Activated naive CD8-positive, alpha-beta T cell (primary cell): ENCODE data around the gene PPARA.

ENCODE experiments used
- H3K27ac Mint-ChIP-seq: one replicate; pipeline ENCODE4 v1.8.0; 2021; ENCODE audit warnings: mixed read lengths
- H3K27me3 Mint-ChIP-seq: one replicate; pipeline ENCODE4 v1.8.0; 2021; ENCODE audit warnings: mixed read lengths
- H3K36me3 Mint-ChIP-seq: one replicate; pipeline ENCODE4 v1.8.0; 2021; ENCODE audit warnings: mixed read lengths
- H3K4me1 Mint-ChIP-seq: one replicate; pipeline ENCODE4 v1.8.0; 2021; ENCODE audit warnings: low read depth, mixed read lengths
- H3K4me3 Mint-ChIP-seq: one replicate; pipeline ENCODE4 v1.8.0; 2021; ENCODE audit warnings: mild to moderate bottlenecking, mixed read lengths
- H3K9me3 Mint-ChIP-seq: one replicate; pipeline ENCODE4 v1.8.0; 2021; ENCODE audit warnings: low read depth, mixed read lengths

PPARA gene

DNA sequence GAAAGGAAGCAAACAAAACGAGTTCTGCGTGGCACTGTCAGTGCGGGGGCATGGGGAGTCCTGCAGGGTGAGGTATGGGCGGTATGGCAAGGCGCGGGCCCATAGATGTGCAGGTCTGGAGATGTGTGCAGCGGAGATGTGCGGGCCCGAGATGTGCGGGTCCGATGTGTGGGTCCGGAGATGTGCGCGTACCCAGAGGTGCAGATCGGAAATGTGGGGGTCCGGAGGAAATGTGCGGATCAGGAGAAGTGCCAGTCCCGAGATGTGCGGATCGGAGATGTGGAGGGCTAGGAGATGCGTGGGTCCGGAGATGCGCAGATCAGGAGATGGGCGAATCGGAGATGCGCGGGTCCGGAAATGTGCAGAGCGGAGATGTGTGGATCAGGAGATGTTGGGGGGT, 63.8 kb downstream of the PPARA start:
- H3K9me3 Mint-ChIP-seq = peaks cover 2% of the 10 kb centered on the region
- no peak overlapping the region for H3K27ac Mint-ChIP-seq
- no peak overlapping the region for H3K4me3 Mint-ChIP-seq
- no peaks in the 10 kb centered on the region for H3K27me3 Mint-ChIP-seq
- no peaks in the 10 kb centered on the region for H3K4me1 Mint-ChIP-seq
- H3K36me3 Mint-ChIP-seq = peaks cover 31% of the 10 kb centered on the region

DNA sequence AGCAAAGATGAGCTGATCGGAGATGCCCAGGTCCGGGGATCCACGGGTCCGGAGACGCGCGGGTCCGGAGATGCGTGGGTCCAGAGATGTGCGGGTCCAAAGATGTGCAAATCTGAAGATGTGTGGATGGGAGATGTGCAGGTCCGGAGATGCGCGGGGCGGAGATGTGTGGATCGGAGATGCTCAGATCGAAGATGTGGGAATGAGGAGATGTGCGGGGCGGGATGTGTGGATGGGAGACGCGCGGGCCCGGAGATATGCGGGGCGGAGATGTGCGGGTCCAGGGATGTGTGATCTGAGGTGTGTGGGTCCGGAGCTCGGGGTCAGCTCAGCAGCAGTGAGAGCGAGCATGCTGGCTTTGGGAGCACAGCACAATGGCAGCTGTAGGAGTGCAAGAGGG, 64.3 kb downstream of the PPARA start:
- Mint-ChIP-seq H3K36me3 (peaks cover 32% of the 10 kb centered on the region), H3K27ac (no peak overlapping the region), H3K4me1 (peaks cover 1% of the 10 kb centered on the region), H3K27me3 (no peaks in the 10 kb centered on the region), H3K4me3 (no peak overlapping the region), H3K9me3 (no peaks in the 10 kb centered on the region)

DNA sequence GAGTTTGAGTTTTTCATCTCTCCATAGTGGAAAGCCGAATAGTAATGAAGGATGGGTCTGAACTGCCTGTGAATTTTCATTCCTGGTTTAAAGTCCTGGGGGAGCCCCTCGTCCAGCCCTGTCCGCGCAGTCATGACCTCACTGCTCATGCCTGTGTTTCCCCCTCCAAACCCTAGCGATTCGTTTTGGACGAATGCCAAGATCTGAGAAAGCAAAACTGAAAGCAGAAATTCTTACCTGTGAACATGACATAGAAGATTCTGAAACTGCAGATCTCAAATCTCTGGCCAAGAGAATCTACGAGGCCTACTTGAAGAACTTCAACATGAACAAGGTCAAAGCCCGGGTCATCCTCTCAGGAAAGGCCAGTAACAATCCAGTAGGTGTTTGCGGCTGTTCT, 69.3 kb downstream of the PPARA start:
- Mint-ChIP-seq H3K4me3 (no peak overlapping the region), H3K36me3 (peaks cover 19% of the 10 kb centered on the region), H3K27ac (no peak overlapping the region), H3K27me3 (no peaks in the 10 kb centered on the region), H3K9me3 (no peaks in the 10 kb centered on the region), H3K4me1 (peaks cover 3% of the 10 kb centered on the region)

DNA sequence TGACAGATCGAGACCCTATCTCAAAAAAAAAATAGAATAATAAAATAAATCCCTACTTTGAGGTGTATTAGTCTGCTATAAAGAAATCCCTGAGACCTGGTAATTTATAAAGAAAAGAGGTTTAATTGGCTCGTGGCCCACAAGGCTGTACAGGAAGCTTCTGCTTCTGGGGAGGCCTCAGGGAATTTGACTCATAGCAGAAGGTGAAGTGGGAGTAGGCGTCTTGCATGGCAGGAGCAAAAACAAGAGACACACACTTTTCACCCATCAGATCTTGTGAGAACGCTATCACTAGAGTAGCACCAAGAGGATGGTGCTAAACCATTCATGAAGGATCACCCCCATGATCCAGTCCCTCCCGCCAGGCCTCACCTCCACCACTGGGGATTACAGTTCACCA, 70.6 kb downstream of the PPARA start:
- Mint-ChIP-seq H3K4me3 (no peak overlapping the region), H3K27me3 (no peaks in the 10 kb centered on the region), H3K36me3 (peaks cover 17% of the 10 kb centered on the region), H3K4me1 (peaks cover 3% of the 10 kb centered on the region), H3K27ac (no peak overlapping the region), H3K9me3 (no peaks in the 10 kb centered on the region)

DNA sequence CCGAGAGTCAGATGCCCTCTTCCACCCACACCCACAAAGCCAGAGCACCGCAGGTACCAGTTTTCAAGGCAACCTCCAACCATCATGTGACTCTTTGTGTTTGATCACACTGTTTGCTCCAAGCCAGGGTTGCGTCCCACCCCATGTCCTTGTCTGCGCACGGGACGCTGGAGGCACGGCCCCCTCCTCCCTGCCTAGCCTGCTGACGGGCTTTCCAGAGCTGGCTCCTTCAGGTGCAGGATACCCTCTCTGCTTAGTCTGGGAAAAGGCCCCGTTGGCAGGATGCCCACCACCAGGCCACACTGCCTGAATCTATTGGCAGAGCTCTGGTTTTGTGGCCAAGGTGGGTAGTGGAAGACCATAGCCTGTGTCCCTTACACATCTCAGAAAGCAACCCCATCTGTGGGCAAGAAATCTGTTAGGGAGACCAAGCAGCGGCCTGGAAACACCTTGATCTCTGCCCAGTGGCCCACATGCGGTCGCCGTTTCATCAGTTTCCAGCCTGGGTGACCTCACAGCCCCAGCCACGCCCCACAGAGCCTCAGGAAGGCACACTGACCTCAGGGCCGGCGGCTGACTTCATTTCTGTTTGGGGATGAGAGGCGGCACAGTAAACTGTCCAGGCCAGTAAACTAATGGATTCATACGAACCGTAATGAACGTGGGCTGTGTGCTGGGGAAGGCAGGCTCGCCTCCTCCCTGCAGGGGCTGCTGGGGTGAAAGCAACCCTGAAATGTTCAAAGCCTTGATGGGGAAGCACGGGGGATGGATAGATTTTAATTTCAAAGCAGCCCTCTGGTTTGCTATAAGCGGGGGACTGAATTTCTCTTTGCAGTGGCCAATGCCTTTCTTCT, 73.9 kb downstream of the PPARA start:
- H3K36me3 Mint-ChIP-seq = peaks cover 8% of the 10 kb centered on the region
- H3K27ac Mint-ChIP-seq = no peak overlapping the region
- no peak overlapping the region for H3K4me3 Mint-ChIP-seq
- peaks cover 3% of the 10 kb centered on the region for H3K4me1 Mint-ChIP-seq
- no peaks in the 10 kb centered on the region for H3K9me3 Mint-ChIP-seq
- H3K27me3 Mint-ChIP-seq = no peaks in the 10 kb centered on the region

DNA sequence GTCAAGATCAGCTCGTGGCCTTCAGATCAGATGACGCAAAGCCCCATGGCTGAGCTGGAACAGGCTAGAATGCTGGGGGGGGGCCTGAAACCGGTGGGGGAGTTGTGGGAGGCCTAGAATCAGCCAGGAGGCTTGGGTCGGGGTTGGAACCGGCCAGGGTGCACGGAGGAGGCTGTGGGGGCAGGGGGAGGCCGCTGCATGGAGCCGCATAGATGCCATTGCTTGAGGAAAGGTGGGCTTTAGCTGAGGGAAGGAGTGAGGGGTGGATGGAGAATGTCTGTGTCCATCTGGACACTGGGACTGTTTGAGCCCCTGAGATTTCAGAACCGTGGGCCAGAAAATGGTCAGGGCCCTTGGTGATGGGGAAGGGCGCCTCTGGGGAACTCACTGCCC, 74.6 kb downstream of the PPARA start:
- Mint-ChIP-seq H3K27ac (no peak overlapping the region), H3K9me3 (no peaks in the 10 kb centered on the region), H3K27me3 (no peaks in the 10 kb centered on the region), H3K4me3 (no peak overlapping the region), H3K4me1 (no peaks in the 10 kb centered on the region), H3K36me3 (peaks cover 4% of the 10 kb centered on the region)

DNA sequence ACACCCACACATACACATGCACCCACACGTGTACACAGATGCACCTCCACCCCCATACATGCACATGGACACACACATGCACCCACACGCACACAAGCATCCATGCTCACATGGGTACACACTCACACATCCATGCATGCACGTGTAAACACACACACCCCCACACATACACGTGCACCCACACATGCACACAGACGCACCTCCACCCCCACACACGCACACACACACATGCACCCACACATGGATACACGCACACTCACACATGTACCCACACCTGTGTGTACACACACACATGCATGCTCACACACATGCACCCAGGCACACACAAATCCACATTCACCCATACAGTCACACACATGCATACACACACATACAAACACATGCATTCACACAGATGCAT, 75.3 kb downstream of the PPARA start:
- no peak overlapping the region for H3K27ac Mint-ChIP-seq

DNA sequence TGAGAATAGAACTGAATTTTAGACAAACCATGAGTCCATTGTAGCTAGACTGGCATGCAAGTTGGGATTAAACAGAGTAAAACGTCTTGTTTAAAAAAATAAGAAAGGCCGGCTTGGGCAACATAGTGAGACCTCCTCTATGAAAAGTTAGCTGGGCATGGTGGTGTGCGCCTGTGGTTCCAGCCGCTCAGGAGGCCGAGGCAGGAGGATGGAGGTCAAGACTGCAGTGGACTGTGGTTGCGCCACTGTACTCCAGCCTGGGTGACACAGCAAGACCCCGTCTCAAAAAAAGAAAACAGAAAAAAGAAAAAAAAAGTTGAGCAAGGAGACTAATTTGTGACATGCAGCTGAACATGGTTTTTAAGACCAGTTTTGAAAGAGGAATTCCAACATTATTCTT, 76.3 kb downstream of the PPARA start:
- no peaks in the 10 kb centered on the region for H3K9me3 Mint-ChIP-seq
- H3K4me3 Mint-ChIP-seq = no peak overlapping the region
- H3K27ac Mint-ChIP-seq = no peak overlapping the region
- no peaks in the 10 kb centered on the region for H3K4me1 Mint-ChIP-seq
- no peaks in the 10 kb centered on the region for H3K27me3 Mint-ChIP-seq
- no peaks in the 10 kb centered on the region for H3K36me3 Mint-ChIP-seq

More for the DNA sequence above, 75.3 kb downstream of the PPARA start:
- H3K27me3 Mint-ChIP-seq = no peaks in the 10 kb centered on the region
- no peaks in the 10 kb centered on the region for H3K9me3 Mint-ChIP-seq
- peaks cover 4% of the 10 kb centered on the region for H3K36me3 Mint-ChIP-seq
- H3K4me1 Mint-ChIP-seq = no peaks in the 10 kb centered on the region
- H3K4me3 Mint-ChIP-seq = no peak overlapping the region

DNA sequence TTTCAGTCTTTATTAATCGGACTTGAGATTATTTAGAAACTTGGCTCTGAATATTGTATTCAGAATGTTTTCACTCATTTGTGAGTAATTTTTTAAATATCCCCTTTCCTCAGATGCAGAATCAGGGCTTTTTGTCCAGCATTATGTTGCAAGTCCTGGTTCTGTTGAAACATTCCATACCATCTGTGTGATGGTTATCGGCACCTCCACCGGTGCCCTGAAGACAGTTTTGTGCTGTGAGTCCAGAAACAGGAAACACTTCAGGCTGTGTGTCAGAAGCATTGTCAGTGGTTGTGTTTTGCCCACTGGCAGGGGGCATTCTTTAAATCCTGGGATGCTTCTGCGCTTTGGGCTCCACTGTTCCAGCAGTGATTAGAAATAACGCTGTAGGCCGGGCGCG, 79.4 kb downstream of the PPARA start:
- H3K9me3 Mint-ChIP-seq = no peaks in the 10 kb centered on the region
- H3K27ac Mint-ChIP-seq = no peak overlapping the region
- no peaks in the 10 kb centered on the region for H3K4me1 Mint-ChIP-seq
- no peak overlapping the region for H3K4me3 Mint-ChIP-seq
- H3K27me3 Mint-ChIP-seq = no peaks in the 10 kb centered on the region
- H3K36me3 Mint-ChIP-seq = no peaks in the 10 kb centered on the region

DNA sequence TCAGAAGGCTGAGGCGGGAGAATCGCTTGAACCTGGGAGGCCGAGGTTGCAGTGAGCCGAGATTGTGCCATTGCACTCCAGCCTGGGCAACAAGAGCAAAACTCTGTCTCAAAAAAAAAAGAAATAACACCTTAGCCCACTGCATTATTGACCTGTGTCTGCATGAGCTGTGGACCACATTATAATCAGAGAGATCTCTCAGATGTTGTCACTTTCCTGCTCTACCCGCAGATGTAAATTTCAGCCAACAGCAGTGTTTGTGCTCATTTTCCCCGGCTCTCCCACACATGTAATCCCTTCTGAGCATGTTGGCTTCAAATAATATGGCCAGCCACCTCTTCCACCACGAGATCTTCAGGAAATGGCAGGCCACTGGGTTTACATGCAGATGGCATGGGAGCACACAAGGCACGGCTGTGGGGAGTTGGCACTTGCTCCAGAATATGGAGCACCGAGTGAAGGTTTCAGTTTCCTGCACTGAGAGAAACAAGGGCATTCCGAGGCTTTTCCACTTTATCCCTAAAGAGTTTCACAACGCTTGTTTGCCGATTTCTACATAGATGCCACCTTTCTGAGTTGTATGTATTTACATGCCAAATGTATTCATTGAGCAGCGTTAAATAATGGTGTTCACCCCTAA, 80.1 kb downstream of the PPARA start:
- Mint-ChIP-seq H3K9me3 (no peaks in the 10 kb centered on the region), H3K27me3 (no peaks in the 10 kb centered on the region), H3K27ac (no peak overlapping the region), H3K4me3 (no peak overlapping the region), H3K36me3 (peaks cover 3% of the 10 kb centered on the region), H3K4me1 (no peaks in the 10 kb centered on the region)

DNA sequence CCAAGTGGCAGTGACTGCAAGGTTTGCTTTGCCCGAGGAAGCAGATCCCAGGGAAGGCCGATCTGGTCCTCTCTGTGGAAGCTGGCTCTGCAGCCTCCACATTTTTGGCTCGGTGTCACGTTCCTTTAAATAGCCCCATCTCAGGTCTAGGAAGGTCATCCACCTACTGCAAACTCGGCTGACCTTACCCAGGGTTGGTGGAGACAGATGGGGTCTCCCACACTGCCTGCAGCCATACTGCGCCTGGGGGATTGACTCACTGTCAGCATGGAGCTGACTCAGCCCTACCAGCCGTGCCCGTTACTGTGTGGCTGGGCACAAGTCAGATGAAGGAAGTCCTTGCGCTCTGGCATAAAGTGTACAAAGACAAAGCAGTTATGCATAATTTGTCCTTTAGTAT, 82.9 kb downstream of the PPARA start:
- Mint-ChIP-seq H3K27ac (no peak overlapping the region), H3K27me3 (no peaks in the 10 kb centered on the region), H3K9me3 (no peaks in the 10 kb centered on the region), H3K4me1 (no peaks in the 10 kb centered on the region), H3K36me3 (peaks cover 5% of the 10 kb centered on the region), H3K4me3 (no peak overlapping the region)

DNA sequence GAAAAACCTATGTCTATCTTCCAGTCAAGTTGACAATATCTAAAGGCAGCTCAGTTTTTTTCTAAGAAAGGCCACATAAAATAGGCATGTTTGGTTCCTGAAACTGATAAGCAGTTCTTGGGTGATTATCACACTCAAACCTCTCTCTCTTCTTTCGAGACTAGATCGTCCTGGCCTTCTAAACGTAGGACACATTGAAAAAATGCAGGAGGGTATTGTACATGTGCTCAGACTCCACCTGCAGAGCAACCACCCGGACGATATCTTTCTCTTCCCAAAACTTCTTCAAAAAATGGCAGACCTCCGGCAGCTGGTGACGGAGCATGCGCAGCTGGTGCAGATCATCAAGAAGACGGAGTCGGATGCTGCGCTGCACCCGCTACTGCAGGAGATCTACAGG, 84.6 kb downstream of the PPARA start:
- H3K4me3 Mint-ChIP-seq = no peak overlapping the region
- no peak overlapping the region for H3K27ac Mint-ChIP-seq
- H3K27me3 Mint-ChIP-seq = no peaks in the 10 kb centered on the region
- peaks cover 8% of the 10 kb centered on the region for H3K4me1 Mint-ChIP-seq
- peaks cover 5% of the 10 kb centered on the region for H3K36me3 Mint-ChIP-seq
- H3K9me3 Mint-ChIP-seq = no peaks in the 10 kb centered on the region

DNA sequence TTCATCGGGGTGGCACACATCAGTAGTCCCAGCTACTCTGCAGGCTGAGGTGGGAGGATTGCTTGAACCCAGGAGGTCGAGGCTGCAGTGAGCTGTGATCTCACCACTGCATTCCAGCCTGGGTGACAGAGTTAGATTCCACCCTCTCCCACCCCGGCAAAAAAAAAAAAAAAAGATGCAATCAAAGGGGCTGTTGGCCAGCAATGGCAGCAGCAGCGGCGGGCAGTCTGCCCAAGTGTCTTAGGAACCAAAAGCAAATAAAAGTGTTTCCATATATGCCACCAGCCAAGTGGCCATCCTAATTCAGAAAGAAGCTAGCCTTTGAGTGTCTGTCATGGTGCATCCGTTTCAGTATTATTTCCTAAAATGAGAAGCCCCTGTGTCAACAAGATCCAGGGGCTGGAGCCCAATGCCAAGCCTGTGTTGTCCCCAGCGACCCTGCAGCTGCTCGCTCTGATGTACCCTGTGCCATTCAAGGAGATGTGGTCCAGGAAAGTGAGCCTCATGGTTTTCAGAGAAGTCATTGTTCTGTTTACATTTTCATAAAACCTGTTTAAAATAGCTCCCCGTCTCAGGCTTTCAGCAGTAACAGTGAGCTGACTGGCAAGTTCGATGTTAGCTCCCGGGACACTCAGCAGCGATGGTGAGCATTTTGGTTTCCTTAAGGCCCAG, 87.3 kb downstream of the PPARA start:
- Mint-ChIP-seq H3K36me3 (peaks cover 5% of the 10 kb centered on the region), H3K4me3 (no peak overlapping the region), H3K27ac (no peak overlapping the region), H3K27me3 (no peaks in the 10 kb centered on the region), H3K9me3 (no peaks in the 10 kb centered on the region), H3K4me1 (peaks cover 15% of the 10 kb centered on the region)

DNA sequence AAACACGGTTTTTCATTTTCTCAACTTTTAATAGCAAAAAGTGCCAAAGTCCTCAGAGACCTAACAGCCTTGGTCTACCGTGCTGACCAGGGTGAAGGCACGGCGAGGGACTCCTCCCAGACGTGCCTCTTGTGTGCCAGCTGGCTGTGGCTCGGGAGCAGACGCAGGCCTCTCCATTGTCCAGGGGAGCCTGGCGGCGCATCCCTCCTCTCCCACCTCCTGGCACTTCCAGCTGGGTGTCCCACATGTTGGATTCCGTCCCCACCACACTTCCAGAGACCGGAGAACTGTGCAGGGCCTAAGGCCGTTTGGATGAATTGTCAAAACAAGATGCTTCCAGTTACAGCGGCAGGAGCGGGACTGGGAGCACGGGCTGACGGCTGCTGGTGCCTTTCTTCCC, 88.2 kb downstream of the PPARA start:
- H3K27ac Mint-ChIP-seq = no peak overlapping the region
- H3K36me3 Mint-ChIP-seq = peaks cover 5% of the 10 kb centered on the region
- H3K27me3 Mint-ChIP-seq = no peaks in the 10 kb centered on the region
- peaks cover 15% of the 10 kb centered on the region for H3K4me1 Mint-ChIP-seq
- H3K4me3 Mint-ChIP-seq = no peak overlapping the region
- no peaks in the 10 kb centered on the region for H3K9me3 Mint-ChIP-seq

DNA sequence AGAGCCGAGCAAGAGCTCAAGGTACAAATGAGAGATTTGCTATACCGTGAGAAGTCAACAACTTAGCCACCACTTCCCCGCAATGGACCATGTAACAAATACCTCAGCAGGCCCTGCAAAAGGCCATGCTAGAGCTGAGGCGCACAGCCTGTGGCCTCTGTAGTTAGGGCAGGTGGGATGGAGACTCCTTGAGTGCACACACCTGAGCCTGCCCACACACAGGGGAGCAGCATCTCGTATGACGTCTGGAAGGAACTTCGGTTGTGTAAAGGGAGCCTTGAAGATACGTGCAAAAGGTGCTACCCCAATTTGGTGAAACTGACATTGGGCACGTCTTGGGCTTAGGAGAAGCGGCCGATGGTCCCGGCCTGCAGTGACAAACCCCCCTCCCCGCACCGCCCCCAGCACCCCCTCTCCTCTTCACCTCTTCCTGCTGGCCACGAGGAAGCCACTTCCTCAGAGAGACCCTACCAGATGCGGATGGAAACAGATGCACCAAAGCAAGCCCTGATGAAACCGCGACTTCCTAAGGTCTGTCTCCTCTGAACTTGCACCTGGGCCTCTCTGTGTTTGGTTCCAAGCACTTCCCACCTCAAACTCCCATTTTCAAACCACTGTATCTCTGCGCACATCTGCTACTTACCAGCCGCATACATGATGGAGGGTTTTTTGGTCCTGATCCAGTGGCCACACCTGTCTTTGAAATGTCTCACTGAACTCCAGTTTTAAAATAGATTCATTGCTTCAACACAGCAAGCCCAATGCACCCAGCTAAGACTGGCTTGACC, 89.1 kb downstream of the PPARA start:
- H3K27ac Mint-ChIP-seq = peak overlapping the region; percentile 70
- H3K9me3 Mint-ChIP-seq = no peaks in the 10 kb centered on the region
- H3K36me3 Mint-ChIP-seq = peaks cover 5% of the 10 kb centered on the region
- H3K4me1 Mint-ChIP-seq = peaks cover 15% of the 10 kb centered on the region
- H3K27me3 Mint-ChIP-seq = no peaks in the 10 kb centered on the region
- peak overlapping the region; percentile 27 for H3K4me3 Mint-ChIP-seq
